ENCODE measurements around the gene CFL2.

CFL2 gene

DNA sequence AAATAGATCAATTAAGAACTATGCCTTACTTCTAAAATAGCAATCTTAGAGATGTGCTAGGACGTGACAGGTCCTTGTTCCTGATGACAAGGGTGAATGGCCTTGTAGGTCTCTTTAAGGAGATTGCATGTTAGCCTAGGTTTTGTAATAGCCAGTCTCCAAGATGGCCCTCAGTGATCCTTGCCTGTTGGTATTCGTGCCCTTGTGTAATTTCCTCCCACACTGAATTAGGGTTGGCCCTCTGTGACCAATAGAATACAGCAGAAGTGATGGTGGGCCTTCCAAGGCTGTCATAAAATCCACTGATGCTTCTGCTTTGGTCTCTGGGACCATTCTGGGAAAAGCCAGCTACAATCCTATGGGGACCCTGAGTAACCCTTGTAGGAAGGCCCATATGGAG, 46.3 kb downstream of the CFL2 start:
- DNase-seq, result no peak

GRCh38 chr14:34667007-34667406, 47.4 kb downstream of the CFL2 start:
- no peak for DNase-seq

DNA sequence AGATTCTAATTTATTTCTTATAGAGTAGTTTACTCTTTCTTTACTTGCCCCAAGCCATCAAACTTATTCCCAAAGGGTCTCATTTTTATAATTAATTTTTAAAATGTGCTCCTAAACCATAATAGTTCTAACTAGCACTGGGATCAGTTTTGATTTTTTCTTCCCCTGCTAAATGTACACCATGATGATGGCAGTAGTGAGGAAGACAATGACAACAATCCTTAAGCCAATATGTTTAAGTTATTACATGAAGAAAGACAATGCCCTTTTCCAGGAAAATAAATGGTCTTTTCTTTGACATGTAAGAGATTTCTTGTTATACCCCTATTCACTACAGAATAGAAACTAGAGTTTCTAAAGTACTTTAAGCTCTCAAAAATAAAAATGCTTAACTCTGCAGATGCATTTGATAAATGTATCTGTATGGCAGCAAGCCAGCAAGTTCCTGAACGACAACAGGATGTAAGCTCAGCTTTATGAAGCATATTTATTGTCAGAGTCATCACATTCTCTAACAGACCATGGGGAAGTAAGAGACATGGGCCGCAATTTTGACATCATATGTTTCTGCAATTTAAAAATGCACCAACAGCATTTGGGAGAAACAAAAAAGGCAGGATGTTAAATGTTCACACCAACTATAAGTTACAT, 48.5 kb downstream of the CFL2 start:
- DNase-seq, result peak in 1 of 2 donors; percentile 48

- no peak for DNase-seq
Observed at GRCh38 chr14:34662561-34663088, 51.8 kb downstream of the CFL2 start.

- DNase-seq, result no peak
Observed at GRCh38 chr14:34660796-34661195, 53.6 kb downstream of the CFL2 start.
